Measurements from ENCODE around the gene PADI4. TPM values are rescaled to one million over a fixed set of nuclear protein-coding genes. Genes with fewer than 3 reads are reported as not detected.

PADI4 gene
- total and polyA plus RNA-seq, 4 donors, result 0.32 to 6.1 (median 0.90) TPM

DNA sequence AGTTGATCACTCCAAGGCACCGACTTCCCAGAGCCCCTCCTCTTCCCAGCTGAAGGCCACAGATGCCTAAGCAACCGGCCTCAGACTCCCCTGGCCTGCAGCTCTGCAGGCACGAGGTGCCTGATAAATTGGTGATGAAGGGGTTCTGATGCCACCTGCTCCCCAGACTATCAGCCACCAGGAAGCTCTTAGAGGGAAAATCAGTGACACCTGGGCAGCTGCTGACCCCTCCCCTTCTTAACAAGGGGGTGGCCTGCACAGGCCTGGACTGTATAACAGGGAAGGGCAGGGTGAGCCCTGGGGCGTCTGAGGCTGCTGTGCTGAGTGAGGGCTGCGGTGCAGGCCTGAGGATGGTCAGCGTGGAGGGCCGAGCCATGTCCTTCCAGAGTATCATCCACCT, 63.9 kb downstream of the PADI4 start, which contains the start of gene PADI6:
Gene PADI6 (plus strand): TSS at position 301 of the 400 bp plus-strand sequence. CDS start 50 bp downstream, at position 351.
- 69% methylated on average over 7 of the region's 7 CpGs for WGBS
- no peak within 1 kb of the TSS for H3K9ac ChIP-seq (ENCODE audit: low read depth in 1 of 2, low read length in 2 of 2)
- DNase-seq (ENCODE audit: low spot score), result no peak
- no peak within 1 kb of the TSS for H3K4me3 ChIP-seq (ENCODE audit: low read depth in 1 of 3, low read length in 3 of 3)
- no peaks in the 10 kb centered on the region for H3K27me3 ChIP-seq (ENCODE audit: control insufficient read depth in 4 of 4, insufficient read depth in 4 of 4, low read length in 3 of 4)
- no peak within 1 kb of the TSS for H3K27ac ChIP-seq (ENCODE audit: low read depth in 1 of 2, low read length in 2 of 2)
- H3K36me3 ChIP-seq (ENCODE audit: control insufficient read depth in 4 of 4, insufficient read depth in 3 of 4, low read depth in 1 of 4, low read length in 3 of 4), result no peaks in the 10 kb centered on the region
- no peaks in the 10 kb centered on the region for H3K4me1 ChIP-seq (ENCODE audit: control insufficient read depth in 4 of 4, insufficient read depth in 4 of 4, low read length in 3 of 4)
- no peaks in the 10 kb centered on the region for H3K9me3 ChIP-seq (ENCODE audit: control insufficient read depth in 4 of 4, low read length in 3 of 4)
- TF ChIP-seq, protein P1, sequence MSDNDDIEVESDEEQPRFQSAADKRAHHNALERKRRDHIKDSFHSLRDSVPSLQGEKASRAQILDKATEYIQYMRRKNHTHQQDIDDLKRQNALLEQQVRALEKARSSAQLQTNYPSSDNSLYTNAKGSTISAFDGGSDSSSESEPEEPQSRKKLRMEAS (IDR thresholded peaks at IDR 0.05), result no peak
- no peak for TF ChIP-seq FOXA1 (IDR thresholded peaks at IDR 0.05)
- no peak for TF ChIP-seq HNF4A (conservative IDR thresholded peaks at IDR 0.05)
- TF ChIP-seq JUND (IDR thresholded peaks at IDR 0.05), result no peak
- TF ChIP-seq, protein P2, sequence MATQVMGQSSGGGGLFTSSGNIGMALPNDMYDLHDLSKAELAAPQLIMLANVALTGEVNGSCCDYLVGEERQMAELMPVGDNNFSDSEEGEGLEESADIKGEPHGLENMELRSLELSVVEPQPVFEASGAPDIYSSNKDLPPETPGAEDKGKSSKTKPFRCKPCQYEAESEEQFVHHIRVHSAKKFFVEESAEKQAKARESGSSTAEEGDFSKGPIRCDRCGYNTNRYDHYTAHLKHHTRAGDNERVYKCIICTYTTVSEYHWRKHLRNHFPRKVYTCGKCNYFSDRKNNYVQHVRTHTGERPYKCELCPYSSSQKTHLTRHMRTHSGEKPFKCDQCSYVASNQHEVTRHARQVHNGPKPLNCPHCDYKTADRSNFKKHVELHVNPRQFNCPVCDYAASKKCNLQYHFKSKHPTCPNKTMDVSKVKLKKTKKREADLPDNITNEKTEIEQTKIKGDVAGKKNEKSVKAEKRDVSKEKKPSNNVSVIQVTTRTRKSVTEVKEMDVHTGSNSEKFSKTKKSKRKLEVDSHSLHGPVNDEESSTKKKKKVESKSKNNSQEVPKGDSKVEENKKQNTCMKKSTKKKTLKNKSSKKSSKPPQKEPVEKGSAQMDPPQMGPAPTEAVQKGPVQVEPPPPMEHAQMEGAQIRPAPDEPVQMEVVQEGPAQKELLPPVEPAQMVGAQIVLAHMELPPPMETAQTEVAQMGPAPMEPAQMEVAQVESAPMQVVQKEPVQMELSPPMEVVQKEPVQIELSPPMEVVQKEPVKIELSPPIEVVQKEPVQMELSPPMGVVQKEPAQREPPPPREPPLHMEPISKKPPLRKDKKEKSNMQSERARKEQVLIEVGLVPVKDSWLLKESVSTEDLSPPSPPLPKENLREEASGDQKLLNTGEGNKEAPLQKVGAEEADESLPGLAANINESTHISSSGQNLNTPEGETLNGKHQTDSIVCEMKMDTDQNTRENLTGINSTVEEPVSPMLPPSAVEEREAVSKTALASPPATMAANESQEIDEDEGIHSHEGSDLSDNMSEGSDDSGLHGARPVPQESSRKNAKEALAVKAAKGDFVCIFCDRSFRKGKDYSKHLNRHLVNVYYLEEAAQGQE (IDR thresholded peaks at IDR 0.05), result no peak

DNA sequence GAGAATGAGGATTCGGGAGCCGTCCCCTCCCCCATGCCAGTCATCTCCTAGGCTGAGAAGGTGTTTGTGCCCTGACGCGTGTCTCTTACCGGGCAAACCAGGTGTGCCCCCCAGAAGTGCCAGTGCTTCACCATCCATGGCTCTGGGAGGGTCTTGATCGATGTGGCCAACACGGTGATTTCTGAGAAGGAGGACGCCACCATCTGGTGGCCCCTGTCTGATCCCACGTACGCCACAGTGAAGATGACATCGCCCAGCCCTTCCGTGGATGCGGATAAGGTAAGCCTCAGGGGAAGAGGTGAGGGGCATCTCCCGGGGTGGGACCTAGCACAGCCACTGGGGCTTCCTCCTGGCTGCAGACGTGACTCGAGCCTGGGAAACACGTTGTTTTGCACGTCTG, 65.0 kb downstream of the PADI4 start:
- H3K27me3 ChIP-seq (ENCODE audit: control insufficient read depth in 4 of 4, insufficient read depth in 4 of 4, low read length in 3 of 4), result no peaks in the 10 kb centered on the region
- WGBS, result 79% methylated on average over 18 of the region's 18 CpGs
- TF ChIP-seq FOXA1 (IDR thresholded peaks at IDR 0.05) (no peak), RAD21 (IDR thresholded peaks at IDR 0.05) (no peak), TAF1 (conservative IDR thresholded peaks at IDR 0.05) (no peak), NR2F2 (IDR thresholded peaks at IDR 0.05) (no peak), GABPA (IDR thresholded peaks at IDR 0.05 in 1 of 2, conservative IDR thresholded peaks at IDR 0.05 in 1 of 2) (no peak), EGR1 (IDR thresholded peaks at IDR 0.05; ENCODE audit: low read depth in 2 of 2) (no peak)
- TF ChIP-seq, protein P2 (IDR thresholded peaks at IDR 0.05), result no peak
- no peaks in the 10 kb centered on the region for H3K9me3 ChIP-seq (ENCODE audit: control insufficient read depth in 4 of 4, low read length in 3 of 4)
- DNase-seq (ENCODE audit: low spot score), result no peak
- H3K4me3 ChIP-seq (ENCODE audit: low read depth in 1 of 3, low read length in 3 of 3), result no peak overlapping the region
- no peak overlapping the region for H3K9ac ChIP-seq (ENCODE audit: low read depth in 1 of 2, low read length in 2 of 2)
- H3K4me1 ChIP-seq (ENCODE audit: control insufficient read depth in 4 of 4, insufficient read depth in 4 of 4, low read length in 3 of 4), result no peaks in the 10 kb centered on the region
- no peak overlapping the region for H3K27ac ChIP-seq (ENCODE audit: low read depth in 1 of 2, low read length in 2 of 2)
- H3K36me3 ChIP-seq (ENCODE audit: control insufficient read depth in 4 of 4, insufficient read depth in 3 of 4, low read depth in 1 of 4, low read length in 3 of 4), result no peaks in the 10 kb centered on the region

DNA sequence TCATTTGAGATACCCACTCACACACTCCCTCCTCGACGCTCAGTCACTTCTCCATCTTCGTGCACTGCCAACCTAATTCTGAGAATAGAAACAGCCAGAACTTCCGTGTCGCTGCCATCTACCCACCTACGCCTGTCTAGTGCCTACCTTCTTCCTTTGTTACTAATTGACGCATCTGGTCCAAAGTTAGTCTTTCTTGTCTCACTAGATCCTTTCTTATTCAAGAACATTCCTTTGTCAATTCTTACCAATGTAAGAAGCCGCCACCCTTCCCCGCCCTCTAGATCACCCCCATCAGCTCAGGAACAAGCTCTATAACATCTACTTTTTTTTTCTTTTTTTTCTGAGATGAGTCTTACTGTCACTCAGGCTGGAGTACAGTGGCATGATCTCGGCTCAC, 67.7 kb downstream of the PADI4 start:
- no peaks in the 10 kb centered on the region for H3K4me1 ChIP-seq (ENCODE audit: control insufficient read depth in 4 of 4, insufficient read depth in 4 of 4, low read length in 3 of 4)
- no peaks in the 10 kb centered on the region for H3K36me3 ChIP-seq (ENCODE audit: control insufficient read depth in 4 of 4, insufficient read depth in 3 of 4, low read depth in 1 of 4, low read length in 3 of 4)
- no peak for TF ChIP-seq JUND (IDR thresholded peaks at IDR 0.05)
- no peak for TF ChIP-seq FOXA1 (IDR thresholded peaks at IDR 0.05)
- no peak for TF ChIP-seq FOXA2 (IDR thresholded peaks at IDR 0.05)
- no peak for TF ChIP-seq HNF4A (conservative IDR thresholded peaks at IDR 0.05)
- TF ChIP-seq, protein P3, sequence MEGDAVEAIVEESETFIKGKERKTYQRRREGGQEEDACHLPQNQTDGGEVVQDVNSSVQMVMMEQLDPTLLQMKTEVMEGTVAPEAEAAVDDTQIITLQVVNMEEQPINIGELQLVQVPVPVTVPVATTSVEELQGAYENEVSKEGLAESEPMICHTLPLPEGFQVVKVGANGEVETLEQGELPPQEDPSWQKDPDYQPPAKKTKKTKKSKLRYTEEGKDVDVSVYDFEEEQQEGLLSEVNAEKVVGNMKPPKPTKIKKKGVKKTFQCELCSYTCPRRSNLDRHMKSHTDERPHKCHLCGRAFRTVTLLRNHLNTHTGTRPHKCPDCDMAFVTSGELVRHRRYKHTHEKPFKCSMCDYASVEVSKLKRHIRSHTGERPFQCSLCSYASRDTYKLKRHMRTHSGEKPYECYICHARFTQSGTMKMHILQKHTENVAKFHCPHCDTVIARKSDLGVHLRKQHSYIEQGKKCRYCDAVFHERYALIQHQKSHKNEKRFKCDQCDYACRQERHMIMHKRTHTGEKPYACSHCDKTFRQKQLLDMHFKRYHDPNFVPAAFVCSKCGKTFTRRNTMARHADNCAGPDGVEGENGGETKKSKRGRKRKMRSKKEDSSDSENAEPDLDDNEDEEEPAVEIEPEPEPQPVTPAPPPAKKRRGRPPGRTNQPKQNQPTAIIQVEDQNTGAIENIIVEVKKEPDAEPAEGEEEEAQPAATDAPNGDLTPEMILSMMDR (IDR thresholded peaks at IDR 0.05; ENCODE audit: low read depth, low read length, missing input control), result no peak
- TF ChIP-seq RXRA (IDR thresholded peaks at IDR 0.05), result no peak
- no peak overlapping the region for H3K27ac ChIP-seq (ENCODE audit: low read depth in 1 of 2, low read length in 2 of 2)
- H3K27me3 ChIP-seq (ENCODE audit: control insufficient read depth in 4 of 4, insufficient read depth in 4 of 4, low read length in 3 of 4), result no peaks in the 10 kb centered on the region
- DNase-seq (ENCODE audit: low spot score), result no peak
- 96% methylated on average over 10 of the region's 10 CpGs for WGBS
- H3K9me3 ChIP-seq (ENCODE audit: control insufficient read depth in 4 of 4, low read length in 3 of 4), result no peaks in the 10 kb centered on the region
- no peak overlapping the region for H3K4me3 ChIP-seq (ENCODE audit: low read depth in 1 of 3, low read length in 3 of 3)
- H3K9ac ChIP-seq (ENCODE audit: low read depth in 1 of 2, low read length in 2 of 2), result no peak overlapping the region
